Neuronal stem cell (in vitro differentiated cells): Measurements from ENCODE around the gene POGLUT2.

Experiments
- DNase-seq: peaks from one replicate; pipeline ENCODE4 v3.0.0-alpha.2; 2013; ENCODE audit warnings: low spot score
- H2AFZ ChIP-seq: one replicate; pipeline ENCODE4 v1.6.1; 2013; ENCODE audit warnings: mild to moderate bottlenecking, low read length, inconsistent platforms
- H2AK5ac ChIP-seq: 2 replicates; pipeline ENCODE4 v1.6.1; 2013; ENCODE audit warnings: low read depth, mild to moderate bottlenecking, inconsistent platforms, low read length, moderate library complexity, mixed read lengths
- H2BK120ac ChIP-seq: 2 replicates; pipeline ENCODE4 v1.6.1; 2013; ENCODE audit warnings: low read depth, mild to moderate bottlenecking, inconsistent platforms, low read length, moderate library complexity, mixed read lengths
- H2BK12ac ChIP-seq: one replicate; pipeline ENCODE4 v1.6.1; 2013; ENCODE audit warnings: low read length, inconsistent platforms
- H2BK15ac ChIP-seq: 2 replicates; pipeline ENCODE4 v1.6.1; 2013; ENCODE audit warnings: mild to moderate bottlenecking, low read length, inconsistent platforms, mixed read lengths
- H2BK5ac ChIP-seq: one replicate; pipeline ENCODE4 v1.6.1; 2013; ENCODE audit warnings: inconsistent platforms, mild to moderate bottlenecking, low read length, moderate library complexity
- H3K14ac ChIP-seq: one replicate; pipeline ENCODE4 v1.6.1; 2013; ENCODE audit warnings: low read length, inconsistent platforms
- H3K18ac ChIP-seq: 2 replicates; pipeline ENCODE4 v1.6.1; 2013; ENCODE audit warnings: low read length, inconsistent platforms
- H3K23ac ChIP-seq: 2 replicates; pipeline ENCODE4 v1.6.1; 2013; ENCODE audit warnings: low read depth, mild to moderate bottlenecking, mixed read lengths, low read length, inconsistent platforms; ENCODE audit not compliant: poor library complexity
- H3K27ac ChIP-seq: replicated peaks from 3 replicates; pipeline ENCODE4 v1.5.1; 2013; ENCODE audit warnings: low read length, inconsistent platforms
- H3K27me3 ChIP-seq, 3 experiments: 2 replicates each; pipeline ENCODE4 v1.6.1; 2013; ENCODE audit warnings: low read length in 3 of 3, mild to moderate bottlenecking in 2 of 3, inconsistent platforms in 1 of 3, low read depth in 1 of 3, mixed read lengths in 1 of 3, moderate library complexity in 1 of 3; ENCODE audit not compliant: control insufficient read depth in 3 of 3, insufficient read depth in 3 of 3
- H3K36me3 ChIP-seq, 2 donors: replicated peaks in 1 of 2; 2 replicates each; pipeline ENCODE4 v1.6.1; 2013; ENCODE audit warnings: low read length in 2 of 2; ENCODE audit not compliant: control insufficient read depth in 2 of 2, insufficient read depth in 2 of 2
- H3K4ac ChIP-seq: 2 replicates; pipeline ENCODE4 v1.6.1; 2013; ENCODE audit warnings: inconsistent platforms, mild to moderate bottlenecking, low read length, moderate library complexity
- H3K4me1 ChIP-seq, 2 donors: 1 replicate in 1 of 2; 2 replicates in 1 of 2; pipeline ENCODE4 v1.6.1; 2013; ENCODE audit warnings: low read length in 2 of 2, low read depth in 1 of 2; ENCODE audit not compliant: control insufficient read depth in 2 of 2, insufficient read depth in 1 of 2
- H3K4me2 ChIP-seq: one replicate; pipeline ENCODE4 v1.6.1; 2013; ENCODE audit warnings: mild to moderate bottlenecking, low read length, inconsistent platforms; ENCODE audit not compliant: insufficient read depth, poor library complexity, severe bottlenecking
- H3K4me3 ChIP-seq, 2 donors: 2 replicates each; pipeline ENCODE4 v1.5.1; 2013; ENCODE audit warnings: low read length in 2 of 2, mild to moderate bottlenecking in 2 of 2, inconsistent platforms in 1 of 2, moderate library complexity in 1 of 2
- H3K79me1 ChIP-seq: one replicate; pipeline ENCODE4 v1.6.1; 2013; ENCODE audit warnings: low read depth, mild to moderate bottlenecking, inconsistent platforms, low read length, moderate library complexity
- H3K9ac ChIP-seq: one replicate; pipeline ENCODE4 v1.6.1; 2013; ENCODE audit warnings: mild to moderate bottlenecking, low read depth, low read length, inconsistent platforms; ENCODE audit not compliant: poor library complexity
- H3K9me3 ChIP-seq, 2 donors: replicated peaks in 1 of 2; 2 replicates each; pipeline versions ENCODE3 to v1.6.1; 2013; ENCODE audit warnings: low read length in 2 of 2, mild to moderate bottlenecking in 2 of 2, inconsistent platforms in 1 of 2, low read depth in 1 of 2, mixed read lengths in 1 of 2, moderate library complexity in 1 of 2; ENCODE audit not compliant: control insufficient read depth in 2 of 2, insufficient read depth in 1 of 2
- H4K8ac ChIP-seq: one replicate; pipeline ENCODE4 v1.6.1; 2013; ENCODE audit warnings: low read depth, mild to moderate bottlenecking, inconsistent platforms, low read length, moderate library complexity
- H4K91ac ChIP-seq: one replicate; pipeline ENCODE4 v1.6.1; 2013; ENCODE audit warnings: low read length, low read depth, mild to moderate bottlenecking, inconsistent platforms; ENCODE audit not compliant: poor library complexity
- WGBS, 2 donors: extraction: QIAGEN DNeasy Blood & Tissue Kit; methylation state at CpG; one replicate each; pipeline ENCODE4 v1.1.7; 2013; ENCODE audit warnings: missing lambda C conversion rate in 2 of 2, mixed read lengths in 1 of 2; ENCODE audit not compliant: insufficient read length in 2 of 2, insufficient replicate concordance in 1 of 2; ENCODE audit errors: extremely low coverage in 2 of 2; 5-methylcytosine and 5-hydroxymethylcytosine counted together

The POGLUT2 gene

DNA sequence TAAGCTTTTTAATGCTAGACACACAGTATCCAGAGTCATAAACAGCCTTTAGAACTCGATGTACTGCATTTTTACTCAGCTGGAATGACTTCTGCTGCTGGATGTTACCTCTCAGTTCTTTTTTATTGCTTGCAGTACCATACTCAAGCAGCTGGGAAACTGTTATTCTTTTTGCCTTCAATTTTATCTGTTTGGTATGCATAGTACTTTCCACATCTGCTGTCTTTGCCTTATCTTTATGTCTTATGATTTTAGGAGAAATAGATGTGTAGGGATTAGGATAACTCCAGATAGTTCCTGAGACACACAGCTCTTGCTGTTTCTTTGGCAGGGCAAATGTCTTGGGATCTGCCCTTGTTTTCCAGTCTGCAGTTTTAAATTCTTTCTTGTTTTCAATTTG is 56.7 kb downstream of the POGLUT2 start:
- H2AFZ ChIP-seq: no peak overlapping the region
- no peak overlapping the region for H4K91ac ChIP-seq
- no peak overlapping the region for H3K18ac ChIP-seq
- H2BK15ac ChIP-seq: no peak overlapping the region
- no peak overlapping the region for H3K4me3 ChIP-seq
- H3K27me3 ChIP-seq: peaks cover 0 to 43% (median 0%) of the 10 kb centered on the region in 3 experiments
- no peak overlapping the region for H3K4ac ChIP-seq
- H3K23ac ChIP-seq: no peak overlapping the region
- DNase-seq: no peak
- no peak overlapping the region for H3K27ac ChIP-seq
- H2BK5ac ChIP-seq: no peak overlapping the region
- no peak overlapping the region for H3K14ac ChIP-seq
- no peaks in the 10 kb centered on the region for H3K9me3 ChIP-seq
- H2AK5ac ChIP-seq: no peak overlapping the region
- no peak overlapping the region for H3K4me2 ChIP-seq
- no peak overlapping the region for H2BK12ac ChIP-seq
- H2BK120ac ChIP-seq: no peak overlapping the region
- H3K36me3 ChIP-seq: no peaks in the 10 kb centered on the region
- no peak overlapping the region for H3K9ac ChIP-seq
- H4K8ac ChIP-seq: no peak overlapping the region
- WGBS, 2 donors: no CpG with 5 or more reads among the region's 1 CpG
- peaks cover 0 to 5% of the 10 kb centered on the region in 2 donors for H3K4me1 ChIP-seq
- no peaks in the 10 kb centered on the region for H3K79me1 ChIP-seq
